C4-2B (cell line): ENCODE results near the gene TRPV5.

Experiments used
- CTCF ChIP-seq: fragments of 450-650 bp; conservative IDR thresholded peaks from 2 replicates; pipeline ENCODE4 v1.5.1; 2017; ENCODE audit warnings: mild to moderate bottlenecking
- ZFX ChIP-seq: fragments of 450-650 bp; IDR thresholded peaks from 2 replicates; pipeline ENCODE4 v1.6.1; 2017

GRCh38 chr7:142878315-142878714, 55.2 kb downstream of the TRPV5 start:
- TF ChIP-seq CTCF (no peak), ZFX (no peak)
